H9 (cell line): ENCODE results near the gene NPHP4. TPM values are rescaled to one million over a fixed set of nuclear protein-coding genes. Genes with fewer than 3 reads are reported as not detected.
A peak's percentile ranks its signal among the peaks of the same experiment; 100 is the strongest.

Source experiments
- DNase-seq: peaks from one replicate; pipeline ENCODE4 v3.0.0-alpha.2; 2017
- H2AFZ ChIP-seq: one replicate; pipeline ENCODE4 v1.6.1; 2013; ENCODE audit warnings: mild to moderate bottlenecking, low read length, control low read depth, moderate library complexity
- H2AK5ac ChIP-seq: 2 replicates; pipeline ENCODE4 v1.6.1; 2013; ENCODE audit warnings: low read length, control low read depth, mixed read lengths; ENCODE audit not compliant: insufficient read length
- H2BK120ac ChIP-seq: one replicate; pipeline ENCODE4 v1.6.1; 2013; ENCODE audit warnings: low read depth, mild to moderate bottlenecking, low read length, control low read depth, inconsistent platforms; ENCODE audit not compliant: poor library complexity, severe bottlenecking
- H2BK12ac ChIP-seq: 2 replicates; pipeline ENCODE4 v1.6.1; 2013; ENCODE audit warnings: low read length, control low read depth, mixed read lengths, low read depth; ENCODE audit not compliant: insufficient read length
- H2BK15ac ChIP-seq: 2 replicates; pipeline ENCODE4 v1.6.1; 2013; ENCODE audit warnings: low read depth, low read length, control low read depth
- H2BK20ac ChIP-seq: one replicate; pipeline ENCODE4 v1.6.1; 2013; ENCODE audit warnings: low read depth, mild to moderate bottlenecking, low read length, control low read depth, inconsistent platforms; ENCODE audit not compliant: poor library complexity, severe bottlenecking
- H2BK5ac ChIP-seq: 2 replicates; pipeline ENCODE4 v1.6.1; 2013; ENCODE audit warnings: low read length, control low read depth, mixed read lengths; ENCODE audit not compliant: insufficient read length
- H3K14ac ChIP-seq: 2 replicates; pipeline ENCODE4 v1.6.1; 2013; ENCODE audit warnings: low read length, control low read depth; ENCODE audit not compliant: insufficient read depth
- H3K18ac ChIP-seq: 2 replicates; pipeline ENCODE4 v1.6.1; 2013; ENCODE audit warnings: low read depth, mild to moderate bottlenecking, mixed read lengths, low read length, control low read depth; ENCODE audit not compliant: insufficient read length
- H3K23ac ChIP-seq: 2 replicates; pipeline ENCODE4 v1.6.1; 2013; ENCODE audit warnings: low read length, control low read depth, mixed read lengths, low read depth; ENCODE audit not compliant: insufficient read length
- H3K23me2 ChIP-seq: 2 replicates; pipeline ENCODE4 v1.6.1; 2013; ENCODE audit warnings: low read depth, mild to moderate bottlenecking, mixed read lengths, low read length, control low read depth; ENCODE audit not compliant: insufficient read length, poor library complexity, severe bottlenecking
- H3K27ac ChIP-seq: 2 replicates; pipeline ENCODE4 v1.5.1; 2013; ENCODE audit warnings: low read length, control low read depth, mixed read lengths, low read depth; ENCODE audit not compliant: insufficient read length
- H3K27me3 ChIP-seq: 2 replicates; pipeline ENCODE4 v1.6.1; 2013; ENCODE audit warnings: low read length, control low read depth, inconsistent platforms; ENCODE audit not compliant: insufficient read depth
- H3K4ac ChIP-seq: 2 replicates; pipeline ENCODE4 v1.6.1; 2013; ENCODE audit warnings: low read depth, mild to moderate bottlenecking, control low read depth, inconsistent platforms, low read length, moderate library complexity
- H3K4me1 ChIP-seq: 2 replicates; pipeline ENCODE4 v1.6.1; 2013; ENCODE audit warnings: low read length, control low read depth, inconsistent platforms; ENCODE audit not compliant: insufficient read depth
- H3K4me2 ChIP-seq: 2 replicates; pipeline ENCODE4 v1.6.1; 2013; ENCODE audit warnings: low read length, control low read depth, mixed read lengths; ENCODE audit not compliant: insufficient read length, insufficient read depth
- H3K56ac ChIP-seq: 2 replicates; pipeline ENCODE4 v1.6.1; 2013; ENCODE audit warnings: low read depth, mild to moderate bottlenecking, mixed read lengths, low read length, control low read depth; ENCODE audit not compliant: insufficient read length
- H3K79me1 ChIP-seq: 2 replicates; pipeline ENCODE4 v1.6.1; 2013; ENCODE audit warnings: low read depth, mild to moderate bottlenecking, moderate library complexity, low read length, control low read depth, inconsistent platforms; ENCODE audit not compliant: insufficient read depth, poor library complexity, severe bottlenecking
- H3K79me2 ChIP-seq: 2 replicates; pipeline ENCODE4 v1.6.1; 2013; ENCODE audit warnings: low read length, control low read depth, inconsistent platforms; ENCODE audit not compliant: insufficient read depth
- H3K9ac ChIP-seq: 2 replicates; pipeline ENCODE4 v1.6.1; 2013; ENCODE audit warnings: low read length, control low read depth, mixed read lengths; ENCODE audit not compliant: insufficient read length; ENCODE audit errors: extremely low read depth
- H3K9me3 ChIP-seq: one replicate; pipeline ENCODE4 v1.6.1; 2013; ENCODE audit warnings: low read depth, low read length, inconsistent platforms; ENCODE audit not compliant: control insufficient read depth
- H3T11ph ChIP-seq: one replicate; pipeline ENCODE4 v1.6.1; 2013; ENCODE audit warnings: mild to moderate bottlenecking, low read length, control low read depth, inconsistent platforms
- H4K20me1 ChIP-seq: one replicate; pipeline ENCODE4 v1.6.1; 2013; ENCODE audit not compliant: control insufficient read depth, insufficient read length, insufficient read depth
- H4K5ac ChIP-seq: 2 replicates; pipeline ENCODE4 v1.6.1; 2013; ENCODE audit warnings: low read depth, mild to moderate bottlenecking, mixed read lengths, low read length, control low read depth; ENCODE audit not compliant: insufficient read length
- H4K8ac ChIP-seq: replicated peaks from 2 replicates; pipeline ENCODE4 v1.6.1; 2013; ENCODE audit warnings: low read length, control low read depth, mixed read lengths, low read depth; ENCODE audit not compliant: insufficient read length
- H4K91ac ChIP-seq: 2 replicates; pipeline ENCODE4 v1.6.1; 2013; ENCODE audit warnings: low read depth, mild to moderate bottlenecking, moderate library complexity, mixed read lengths, low read length, control low read depth; ENCODE audit not compliant: insufficient read length
- H3K27ac Mint-ChIP-seq, 3 experiments: 2 replicates in 2 of 3; 3 replicates in 1 of 3; pipeline ENCODE4 v1.8.0; 2020 to 2021; ENCODE audit warnings: mixed read lengths in 3 of 3, mild to moderate bottlenecking in 1 of 3, moderate library complexity in 1 of 3
- H3K27me3 Mint-ChIP-seq: 2 replicates; pipeline ENCODE4 v1.8.0; 2021; ENCODE audit warnings: low read depth, mild to moderate bottlenecking, moderate library complexity, mixed read lengths
- H3K36me3 Mint-ChIP-seq, 3 experiments: 2 replicates in 2 of 3; 3 replicates in 1 of 3; pipeline ENCODE4 v1.8.0; 2020 to 2021; ENCODE audit warnings: low read depth in 3 of 3, mixed read lengths in 3 of 3; ENCODE audit not compliant: insufficient read depth in 1 of 3
- H3K4me1 Mint-ChIP-seq, 2 experiments: 2 replicates each; pipeline ENCODE4 v1.8.0; 2020; ENCODE audit warnings: mixed read lengths in 2 of 2
- H3K4me3 Mint-ChIP-seq, 2 experiments: 2 replicates in 1 of 2; 3 replicates in 1 of 2; pipeline ENCODE4 v1.8.0; 2020 to 2021; ENCODE audit warnings: mild to moderate bottlenecking in 2 of 2, mixed read lengths in 2 of 2, moderate library complexity in 1 of 2
- H3K9me3 Mint-ChIP-seq, 2 experiments: 2 replicates in 1 of 2; 3 replicates in 1 of 2; pipeline ENCODE4 v1.8.0; 2020; ENCODE audit warnings: mild to moderate bottlenecking in 2 of 2, mixed read lengths in 2 of 2, moderate library complexity in 1 of 2
- WGBS: extraction: QIAGEN DNeasy Blood & Tissue Kit; methylation state at CpG from one replicate; pipeline ENCODE4 v1.1.7; 2013; ENCODE audit warnings: missing lambda C conversion rate, low lambda C conversion rate, mixed read lengths; ENCODE audit not compliant: insufficient read length; ENCODE audit errors: extremely low coverage; 5-methylcytosine and 5-hydroxymethylcytosine counted together
- total RNA-seq: library from RNA; stranded (reverse); gene quantifications from 2 replicates; pipeline ENCODE4 v1.2.1, GENCODE V29; 2021
- TF ChIP-seq, protein P1 (sequence below): fragments of 200-600 bp; sonication (generic); conservative IDR thresholded peaks from 3 replicates; pipeline ENCODE4 v1.8.0; 2021; ENCODE audit warnings: antibody characterized with exemption, mild to moderate bottlenecking

NPHP4 gene
- total RNA-seq, 1 experiment from 2014 or later = 17.6 TPM

DNA sequence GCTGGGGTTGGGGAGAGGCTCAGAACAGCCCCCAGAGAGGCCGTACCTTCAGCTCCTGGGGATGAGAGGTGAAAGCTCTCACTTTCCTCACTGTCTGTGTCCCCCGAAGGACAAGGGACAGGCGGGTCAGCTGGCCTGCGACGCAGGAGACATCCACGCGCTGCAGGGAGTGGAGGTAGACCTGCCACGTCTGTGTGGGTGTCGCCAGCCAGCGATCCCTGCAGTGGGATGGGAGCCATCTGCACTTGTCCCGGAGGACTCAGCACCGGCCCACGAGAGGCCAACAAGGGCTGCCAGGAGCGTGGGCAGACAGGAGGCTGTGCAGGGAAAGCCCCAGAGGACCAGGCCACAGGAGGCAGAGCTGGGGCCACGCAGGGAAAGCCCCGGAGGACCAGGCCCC lies 127.2 kb downstream of the NPHP4 start:
- no peaks in the 10 kb centered on the region for H3K4me1 ChIP-seq
- H2BK12ac ChIP-seq = no peak overlapping the region

More for the DNA sequence above, 127.2 kb downstream of the NPHP4 start:
- Histone ChIP-seq H2AK5ac (no peak overlapping the region), H3K9ac (no peak overlapping the region), H3K27ac (no peak overlapping the region), H2AFZ (no peak overlapping the region), H4K20me1 (peaks cover 7% of the 10 kb centered on the region), H2BK15ac (no peak overlapping the region), H4K5ac (no peak overlapping the region), H4K8ac (no peak overlapping the region), H3K79me2 (no peaks in the 10 kb centered on the region), H2BK20ac (no peak overlapping the region), H3K23ac (no peak overlapping the region), H3T11ph (no peak overlapping the region), H2BK120ac (no peak overlapping the region), H3K56ac (no peak overlapping the region), H3K18ac (no peak overlapping the region), H3K79me1 (no peaks in the 10 kb centered on the region), H3K27me3 (no peaks in the 10 kb centered on the region), H3K23me2 (no peaks in the 10 kb centered on the region), H3K4ac (no peak overlapping the region), H3K14ac (no peak overlapping the region; the same call in 1 of the 2 replicates), H3K4me2 (no peak overlapping the region), H2BK5ac (no peak overlapping the region), H3K9me3 (peaks cover 7% of the 10 kb centered on the region), H4K91ac (no peak overlapping the region)
- peaks cover 13% of the 10 kb centered on the region in 2 experiments for H3K9me3 Mint-ChIP-seq
- H3K27ac Mint-ChIP-seq = peak overlapping the region in 1 of 3 experiments; percentile 85; a peak in 1 of 7 replicates
- H3K27me3 Mint-ChIP-seq = no peaks in the 10 kb centered on the region
- H3K4me1 Mint-ChIP-seq = peaks cover 3 to 6% of the 10 kb centered on the region in 2 experiments; a peak in 2 of 4 replicates
- WGBS = no CpG with 5 or more reads among the region's 16 CpGs
- H3K36me3 Mint-ChIP-seq = peaks cover 21 to 39% (median 22%) of the 10 kb centered on the region in 3 experiments
- TF ChIP-seq, protein P1, sequence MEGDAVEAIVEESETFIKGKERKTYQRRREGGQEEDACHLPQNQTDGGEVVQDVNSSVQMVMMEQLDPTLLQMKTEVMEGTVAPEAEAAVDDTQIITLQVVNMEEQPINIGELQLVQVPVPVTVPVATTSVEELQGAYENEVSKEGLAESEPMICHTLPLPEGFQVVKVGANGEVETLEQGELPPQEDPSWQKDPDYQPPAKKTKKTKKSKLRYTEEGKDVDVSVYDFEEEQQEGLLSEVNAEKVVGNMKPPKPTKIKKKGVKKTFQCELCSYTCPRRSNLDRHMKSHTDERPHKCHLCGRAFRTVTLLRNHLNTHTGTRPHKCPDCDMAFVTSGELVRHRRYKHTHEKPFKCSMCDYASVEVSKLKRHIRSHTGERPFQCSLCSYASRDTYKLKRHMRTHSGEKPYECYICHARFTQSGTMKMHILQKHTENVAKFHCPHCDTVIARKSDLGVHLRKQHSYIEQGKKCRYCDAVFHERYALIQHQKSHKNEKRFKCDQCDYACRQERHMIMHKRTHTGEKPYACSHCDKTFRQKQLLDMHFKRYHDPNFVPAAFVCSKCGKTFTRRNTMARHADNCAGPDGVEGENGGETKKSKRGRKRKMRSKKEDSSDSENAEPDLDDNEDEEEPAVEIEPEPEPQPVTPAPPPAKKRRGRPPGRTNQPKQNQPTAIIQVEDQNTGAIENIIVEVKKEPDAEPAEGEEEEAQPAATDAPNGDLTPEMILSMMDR = no peak
- no peak for DNase-seq
- no peak overlapping the region for H3K4me3 Mint-ChIP-seq
